GM19099 (cell line): ENCODE measurements around the gene PDZD2.

Source experiments
- POLR2A ChIP-seq: IDR thresholded peaks from 3 replicates; pipeline ENCODE4 v1.6.1; 2011; ENCODE audit warnings: low read depth; ENCODE audit not compliant: insufficient read length; ENCODE audit errors: extremely low read depth

Gene PDZD2

DNA sequence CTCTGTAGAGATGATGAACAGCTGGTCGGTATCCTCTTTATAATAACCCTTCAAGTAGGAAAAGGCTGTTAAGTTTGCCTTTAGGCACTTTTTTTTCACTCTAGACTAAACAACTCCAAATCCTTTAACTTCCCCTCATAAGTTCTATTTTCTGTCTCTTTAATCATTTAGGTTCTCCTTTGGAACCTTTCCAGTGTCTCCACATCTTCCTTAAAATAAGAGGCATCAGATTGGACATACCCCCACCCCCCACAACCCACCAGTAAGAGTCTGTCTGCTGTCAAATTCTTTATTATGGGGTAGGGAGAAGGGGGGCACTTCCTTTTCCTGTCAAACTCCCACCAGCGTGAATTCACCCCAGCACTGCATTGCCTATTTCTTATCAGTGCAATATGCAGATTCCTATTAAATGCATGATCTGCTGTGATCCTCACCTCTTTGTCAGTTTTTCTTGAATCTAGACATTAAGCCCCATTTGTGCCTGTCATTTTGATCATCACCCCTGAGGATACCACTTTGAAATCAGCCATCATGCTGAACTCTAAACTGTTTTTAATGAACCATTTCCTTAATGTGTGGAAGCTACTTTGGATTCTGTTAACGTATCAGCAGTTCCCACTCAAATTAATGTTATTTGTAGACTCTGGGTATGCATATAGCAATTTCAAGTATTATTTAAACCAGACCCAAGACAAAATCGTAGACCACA, 212.2 kb downstream of the PDZD2 start:
- TF ChIP-seq POLR2A: no peak

DNA sequence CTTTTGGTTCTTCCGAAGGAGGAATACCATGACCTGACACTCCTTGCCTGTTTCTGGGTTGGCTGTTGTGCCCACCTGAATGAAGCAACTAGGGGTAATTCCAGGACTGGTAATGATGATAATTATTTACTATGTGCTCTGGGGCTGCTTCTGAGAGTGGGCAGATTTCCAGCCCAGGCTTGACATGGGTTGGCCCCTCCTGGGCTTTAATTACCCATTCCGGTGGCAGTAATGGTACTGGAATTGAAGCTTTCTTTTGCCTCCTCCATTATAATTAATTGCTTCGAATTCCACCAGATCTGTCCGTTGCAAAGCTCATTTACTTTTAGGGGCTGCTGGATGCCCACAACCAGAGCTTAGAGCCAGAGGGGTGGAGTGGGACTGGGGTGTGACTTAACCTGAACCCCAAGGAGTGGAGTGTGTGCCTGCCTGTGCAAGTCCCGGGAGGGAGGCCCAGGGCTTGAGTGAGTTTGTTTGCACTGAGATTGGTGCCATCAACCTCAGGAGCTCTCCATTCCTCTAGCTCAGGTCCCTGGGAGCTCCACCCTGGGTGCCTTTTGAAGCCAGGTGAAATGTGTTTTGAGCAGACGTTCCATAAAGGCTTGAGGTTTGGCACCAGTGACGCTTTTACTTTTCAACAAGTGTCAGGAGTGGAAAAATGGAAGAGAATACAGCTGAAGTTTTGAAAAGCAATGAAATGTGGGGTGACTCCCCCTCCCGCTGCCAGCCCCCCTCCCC, 214.6 kb downstream of the PDZD2 start:
- no peak for TF ChIP-seq POLR2A

DNA sequence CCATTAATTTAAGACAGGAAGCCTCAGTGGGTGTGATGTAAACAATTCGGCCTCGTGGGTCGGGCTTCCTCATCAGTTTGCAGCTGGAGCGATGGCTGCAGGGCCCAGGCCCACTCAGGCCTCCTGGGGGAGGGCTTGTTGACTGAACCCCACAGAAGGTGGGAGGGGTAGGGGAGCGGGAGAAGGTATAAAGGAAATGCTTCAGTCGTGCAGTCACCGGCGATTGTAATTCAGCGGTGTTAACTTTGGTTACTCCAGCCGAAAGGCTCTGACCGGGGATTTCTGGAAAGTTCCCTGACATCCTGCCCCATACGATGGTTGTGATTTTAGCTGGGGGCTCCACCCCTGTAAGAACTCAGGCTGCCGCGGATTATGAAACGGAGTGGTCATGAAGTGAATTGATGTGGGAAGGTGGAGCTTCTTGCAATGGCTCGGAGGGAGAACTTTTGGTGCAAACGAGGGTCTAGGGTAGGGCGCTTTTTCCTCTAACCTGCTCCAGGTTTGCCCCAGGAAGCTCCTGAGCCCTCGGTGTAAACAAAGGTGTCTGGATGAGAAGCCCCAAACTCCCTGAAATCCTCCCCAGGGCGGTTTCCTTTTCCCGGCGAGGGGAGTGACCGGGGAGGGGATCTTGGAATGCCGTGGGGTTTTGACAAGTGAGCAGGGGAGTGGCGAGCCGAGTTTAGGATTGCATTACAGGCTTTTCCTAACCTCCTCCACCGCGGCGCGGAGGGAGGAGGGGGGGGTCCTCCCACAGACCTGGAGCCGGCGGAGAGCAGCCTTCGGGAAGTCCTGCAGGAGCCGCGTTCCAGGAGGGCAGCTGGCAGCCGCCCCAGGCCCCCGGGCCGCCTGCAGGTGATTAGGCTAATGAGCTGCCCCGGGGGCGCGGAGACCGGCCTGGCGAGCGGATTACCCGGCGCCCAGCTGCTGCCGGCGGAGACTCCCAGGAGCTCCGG, 215.5 kb downstream of the PDZD2 start:
- TF ChIP-seq POLR2A: no peak

DNA sequence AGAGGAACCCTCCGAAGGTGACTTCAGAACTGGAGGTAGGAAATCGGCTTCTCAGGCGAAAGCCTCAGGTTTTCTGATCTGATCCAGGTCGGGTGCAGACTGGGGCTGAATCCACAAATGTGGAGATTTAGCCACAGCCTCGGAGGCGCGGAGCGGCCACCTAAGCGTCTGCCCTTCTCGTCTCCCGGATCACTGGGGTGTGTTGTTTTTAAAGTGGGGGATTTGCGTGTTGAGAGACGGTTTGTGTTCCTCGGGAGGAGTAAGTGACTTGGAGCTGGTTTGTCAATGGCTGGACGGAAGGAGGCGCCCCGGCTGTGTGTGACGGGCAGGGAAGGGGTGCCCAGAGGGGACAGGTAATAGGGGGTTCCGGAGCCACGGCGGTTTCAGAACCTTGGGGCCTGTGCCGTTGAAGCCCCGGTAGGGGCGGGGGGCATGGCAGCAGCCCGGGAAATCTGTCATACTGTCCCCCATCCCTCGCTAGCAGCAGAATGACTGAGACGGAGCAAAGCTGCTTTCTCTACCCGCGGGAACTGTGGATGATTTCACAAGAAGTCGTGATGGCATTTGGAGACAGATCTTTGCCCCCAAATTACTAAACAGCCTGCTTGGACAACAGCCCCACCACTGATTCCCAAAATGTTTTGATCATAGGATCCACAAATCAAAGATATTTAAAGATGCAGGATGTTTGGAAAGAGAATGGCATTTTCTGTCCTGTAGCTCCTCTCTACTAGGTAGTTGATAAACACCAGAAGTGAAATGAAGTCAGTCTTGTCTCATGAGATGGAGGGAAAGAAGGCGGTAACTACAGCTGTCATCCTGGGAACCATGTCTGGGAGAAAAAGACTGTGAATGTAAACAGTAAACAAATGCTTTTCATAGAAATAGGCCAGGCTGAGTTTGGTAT, 216.5 kb downstream of the PDZD2 start:
- no peak for TF ChIP-seq POLR2A

DNA sequence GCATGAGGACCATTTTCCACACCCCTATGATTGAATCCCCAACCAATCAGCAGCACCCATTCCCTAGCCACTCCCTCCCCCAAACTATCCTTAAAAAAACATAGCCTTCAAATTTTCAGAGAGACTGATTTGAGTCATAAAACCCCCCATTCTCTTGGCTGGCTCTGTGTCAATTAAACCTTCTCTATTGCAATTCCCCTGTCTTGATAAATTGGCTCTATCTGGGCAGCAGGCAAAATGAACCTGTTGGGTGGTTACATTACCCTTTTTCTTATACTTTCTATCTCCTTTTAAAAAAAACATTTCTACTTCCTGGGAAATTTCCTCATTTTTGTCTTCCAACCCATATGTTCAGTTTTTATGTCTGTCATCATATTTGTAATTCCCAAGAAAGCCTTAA, 220.2 kb downstream of the PDZD2 start:
- TF ChIP-seq POLR2A: no peak

DNA sequence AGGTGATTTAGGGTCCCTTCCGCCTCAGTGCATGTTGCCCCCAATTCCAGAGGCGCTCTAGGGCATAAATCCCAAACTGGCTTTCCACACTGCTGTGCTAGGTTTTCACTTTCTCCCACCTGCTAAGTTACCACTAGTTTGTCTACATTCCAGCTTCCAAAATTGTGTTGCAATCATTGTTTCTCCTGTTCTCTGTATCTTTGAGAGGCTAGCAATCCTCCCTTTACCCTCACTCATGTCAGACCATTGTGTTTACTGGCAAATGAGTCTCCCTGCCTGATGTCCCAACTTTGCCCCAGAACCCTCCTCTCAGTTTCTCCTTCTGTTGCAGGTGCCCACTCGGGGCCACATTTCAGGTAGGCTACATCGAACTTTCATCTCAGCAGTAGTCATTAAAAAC, 221.3 kb downstream of the PDZD2 start:
- no peak for TF ChIP-seq POLR2A

DNA sequence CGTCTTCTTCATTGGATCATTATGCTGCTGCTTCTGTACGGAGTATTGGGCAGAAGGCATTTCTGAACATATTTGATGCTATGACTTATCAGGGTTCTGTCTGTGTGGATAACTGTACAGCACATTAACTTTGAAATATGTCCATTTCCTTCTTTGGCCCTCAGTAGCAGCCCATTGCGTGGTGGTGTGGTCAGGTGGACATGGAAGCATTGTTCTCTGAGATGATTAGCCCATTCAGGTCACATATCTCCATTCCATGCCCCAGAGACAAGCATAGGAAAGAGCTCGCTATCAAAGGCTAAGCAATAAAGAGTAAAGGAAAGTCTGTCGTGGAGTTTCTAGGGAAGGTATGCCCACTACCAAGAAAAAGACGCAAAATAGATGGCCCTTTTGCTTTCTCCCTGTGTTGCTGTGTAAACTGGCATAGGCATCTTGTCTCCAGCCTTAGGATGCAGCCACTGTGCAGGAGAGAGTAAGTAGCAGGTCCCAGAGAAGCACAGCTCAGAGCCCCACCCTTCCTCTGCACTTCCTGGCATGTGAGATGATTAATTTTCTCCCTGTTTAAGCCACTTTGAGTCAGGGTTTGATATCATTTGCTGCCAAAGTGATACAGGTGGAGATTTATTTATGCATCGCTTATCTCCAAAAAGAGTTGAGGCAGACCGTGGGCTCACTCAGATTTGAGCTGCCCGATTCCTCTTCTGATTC, 221.9 kb downstream of the PDZD2 start:
- TF ChIP-seq POLR2A: no peak

DNA sequence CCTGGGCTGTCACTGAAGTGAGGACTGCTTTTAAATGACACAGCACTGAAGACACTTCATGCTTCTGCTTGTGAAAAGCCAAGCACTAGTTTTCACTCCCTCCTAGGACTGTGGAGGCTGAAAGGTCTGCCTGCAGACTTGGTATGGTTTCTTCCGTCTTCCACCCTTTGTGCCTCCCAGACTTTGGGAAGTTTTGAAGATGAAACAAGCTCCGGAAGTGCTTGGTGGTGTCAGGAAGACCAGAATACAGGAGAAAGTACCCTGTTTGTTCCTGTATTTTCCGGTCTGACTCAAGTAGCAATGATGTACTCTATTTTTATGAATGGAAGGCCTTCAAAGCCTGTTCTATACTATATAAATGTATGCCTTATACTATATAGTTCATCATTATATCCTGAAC, 222.7 kb downstream of the PDZD2 start:
- TF ChIP-seq POLR2A: no peak

DNA sequence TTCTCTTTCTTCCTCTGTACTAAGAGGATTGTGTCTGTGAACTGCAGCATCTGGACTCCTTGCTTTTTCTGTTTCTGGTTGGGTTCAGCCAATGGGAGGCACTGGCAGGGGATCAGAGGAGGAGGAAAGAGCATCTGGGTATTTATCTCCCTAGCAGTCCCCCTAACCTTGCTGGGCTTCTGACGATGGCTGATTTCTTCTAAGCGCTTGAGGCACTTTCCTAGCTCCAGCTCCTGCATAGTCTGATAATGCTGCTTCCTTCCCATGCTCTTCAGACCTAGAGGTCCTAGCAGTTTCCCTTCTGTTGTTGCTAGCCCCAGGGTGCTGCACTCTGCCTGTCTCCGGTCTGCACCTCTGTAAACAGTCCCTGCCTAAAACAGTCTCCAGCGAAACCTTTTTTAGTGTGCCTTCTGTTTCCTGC, 225.1 kb downstream of the PDZD2 start:
- TF ChIP-seq POLR2A: no peak

DNA sequence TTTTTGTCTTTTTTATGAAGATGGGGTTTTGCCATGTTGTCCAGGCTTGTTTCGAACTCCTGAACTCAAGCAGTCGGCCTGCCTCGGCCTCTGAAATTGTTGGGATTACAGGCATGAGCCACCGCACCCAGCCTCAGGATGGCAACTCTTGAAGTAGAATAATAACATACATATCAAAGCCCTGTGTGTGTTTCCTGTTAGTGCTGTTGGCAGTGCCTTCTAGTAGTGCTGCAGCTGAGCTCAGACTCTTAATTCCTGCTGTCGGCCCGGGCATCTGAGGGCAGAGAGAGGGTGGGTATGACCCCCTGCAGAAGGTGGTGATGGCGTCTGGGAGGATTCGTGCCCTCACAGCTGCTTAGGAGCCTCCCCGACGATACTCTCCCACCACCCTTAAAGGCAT, 227.2 kb downstream of the PDZD2 start:
- no peak for TF ChIP-seq POLR2A

DNA sequence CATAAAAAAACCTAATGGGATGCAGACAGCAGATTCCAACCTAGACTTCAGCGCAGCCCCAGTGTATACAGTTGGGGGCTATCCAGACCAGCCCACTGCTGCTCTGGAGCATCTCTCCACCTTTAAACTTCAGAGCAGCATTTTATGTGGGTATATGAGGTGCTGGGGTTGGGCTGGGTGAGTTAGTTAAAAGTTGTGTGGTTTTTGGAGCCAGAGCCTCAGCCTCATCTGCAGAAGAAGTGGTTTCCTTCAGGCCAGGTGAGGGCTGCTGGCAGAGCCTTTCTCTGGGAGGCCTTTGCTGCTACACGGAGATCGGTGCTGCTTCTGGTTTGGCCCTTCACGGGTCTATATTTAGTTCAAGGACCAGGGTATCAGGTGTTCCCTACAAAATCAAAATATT, 228.3 kb downstream of the PDZD2 start:
- TF ChIP-seq POLR2A: no peak

DNA sequence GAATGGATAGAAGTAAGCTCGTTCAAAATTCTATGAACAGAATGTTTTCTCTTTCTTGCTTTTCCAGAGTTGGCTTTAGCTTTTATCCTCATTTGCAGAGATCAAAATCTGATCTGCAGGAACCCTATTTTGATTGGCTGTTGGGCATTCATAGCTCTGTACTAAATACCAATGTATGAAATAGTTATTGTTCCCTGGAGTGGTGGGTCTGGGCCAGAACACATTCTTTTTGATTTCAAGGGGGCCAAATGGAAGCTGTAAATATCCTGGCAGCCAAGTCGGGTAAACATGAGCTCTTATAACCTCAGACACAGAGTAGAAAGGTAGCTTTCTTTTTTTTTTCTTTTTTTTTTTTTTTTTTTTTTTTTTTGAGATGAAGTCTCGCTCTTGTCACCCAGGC, 241.5 kb downstream of the PDZD2 start:
- TF ChIP-seq POLR2A: no peak

DNA sequence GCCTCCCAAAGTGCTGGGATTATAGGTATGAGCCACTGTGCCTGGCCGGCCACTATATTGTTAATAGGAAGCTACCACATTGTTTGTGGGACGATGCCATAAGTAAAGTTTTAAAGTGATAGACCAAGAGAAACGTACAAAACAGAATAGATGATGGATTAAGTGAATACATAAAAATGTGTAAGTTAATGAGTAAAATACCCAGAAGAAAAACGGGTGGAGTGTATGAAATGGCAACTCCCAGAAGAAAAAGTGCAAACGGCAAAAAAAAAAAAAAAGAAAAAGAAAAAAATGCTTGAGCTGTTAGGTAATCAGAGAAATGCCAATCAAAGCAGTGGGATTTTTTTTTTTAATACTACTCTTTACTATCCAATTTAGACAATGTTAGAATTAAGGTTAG, 246.0 kb downstream of the PDZD2 start:
- no peak for TF ChIP-seq POLR2A

DNA sequence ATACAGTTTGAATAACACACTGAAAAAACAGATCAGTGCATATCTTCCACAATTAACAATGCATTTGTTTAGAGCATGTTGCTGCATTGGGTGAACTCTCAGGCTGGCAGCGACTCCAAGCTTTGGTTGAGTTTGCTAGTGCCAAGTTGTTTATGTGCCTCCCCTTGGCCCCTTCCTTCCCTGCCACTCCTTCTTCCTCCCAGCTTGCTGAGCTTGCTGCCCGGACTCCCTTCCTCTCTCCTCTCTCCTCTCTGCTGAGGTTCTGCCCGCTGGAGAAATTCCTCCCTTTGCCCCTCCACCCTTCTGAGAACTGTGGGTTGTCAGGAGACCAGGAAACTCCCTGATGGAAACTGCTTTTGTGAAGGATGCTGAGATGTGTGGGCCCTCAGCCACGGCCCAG, 247.3 kb downstream of the PDZD2 start:
- no peak for TF ChIP-seq POLR2A
